ENCODE results near the gene RAD51B. TPM values are rescaled to one million over a fixed set of nuclear protein-coding genes. Genes with fewer than 3 reads are reported as not detected.

Gene RAD51B
- total and polyA plus RNA-seq, 9 of the 15 experiments (the other 6 are each of a cell fraction or from before 2014, with no cell fraction given) = 8.5 to 17.3 (median 11.3) TPM

DNA sequence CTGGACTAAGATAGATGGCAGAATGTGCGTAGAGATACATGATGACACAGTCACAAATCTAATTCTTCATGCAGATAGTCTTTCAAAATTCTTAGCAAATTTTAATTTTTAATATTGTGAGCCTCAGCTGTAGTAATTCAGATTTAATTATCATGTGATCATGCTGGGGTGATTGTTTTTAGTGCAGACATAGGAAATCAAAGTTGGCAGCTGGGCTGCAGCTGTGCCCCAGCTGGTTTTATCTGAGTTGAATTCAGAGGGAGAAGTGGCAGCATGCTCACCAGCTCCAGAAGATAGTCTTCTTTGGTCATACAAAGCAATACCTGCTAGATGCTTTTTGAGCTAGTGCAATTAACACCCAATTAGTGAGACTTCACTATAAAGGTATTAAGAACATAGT is 292.9 kb downstream of the RAD51B start:
- FAIRE-seq (no peak), ATAC-seq (no peak), DNase-seq (ENCODE audit: extremely low read depth in 1 of 4, low spot score in 3 of 4) (no peak)
- H3K9ac ChIP-seq (ENCODE audit: insufficient read depth in 1 of 2, low read depth in 2 of 2, low read length in 2 of 2) = no peak overlapping the region
- in situ Hi-C loops (cut with MboI) (no loop called here), intact Hi-C loops (cut with micrococcal nuclease) (no loop called here)
- BruUV-seq (replicated peaks) = no TSS peak
- no peaks in the 10 kb centered on the region for H3K36me3 ChIP-seq (ENCODE audit: control insufficient read depth, insufficient read depth, low read length)
- H2AFZ ChIP-seq (ENCODE audit: low read depth, low read length) = no peak overlapping the region
- no peaks in the 10 kb centered on the region for H3K9me3 ChIP-seq (replicated peaks; ENCODE audit: control insufficient read depth, insufficient read depth, low read depth, low read length)
- H3K4me1 ChIP-seq (replicated peaks in 1 of 2; ENCODE audit: control insufficient read depth in 2 of 2, insufficient read depth in 2 of 2, low read length in 2 of 2) = no peaks in the 10 kb centered on the region; a peak in 1 of 5 replicates
- 20% methylated on average over 1 of the region's 1 CpG for WGBS (ENCODE audit: insufficient coverage, low coverage, missing lambda C conversion rate)
- ChIA-PET CTCF (ENCODE audit: low intra/inter-chr PET ratio) (no interaction called here), POLR2A (interaction anchor here (0.7 kb wide), 1 partner anchor 58 kb away, joined by 3 read pairs; no protein-coding TSS in a partner anchor)
- no peaks in the 10 kb centered on the region for H3K9me1 ChIP-seq (ENCODE audit: control insufficient read depth, insufficient read depth, low read length)
- H4K20me1 ChIP-seq (replicated peaks; ENCODE audit: control insufficient read depth, insufficient read depth, low read length) = no peaks in the 10 kb centered on the region
- H3K27me3 ChIP-seq (ENCODE audit: control insufficient read depth in 2 of 2, insufficient read depth in 2 of 2, low read length in 2 of 2) = no peaks in the 10 kb centered on the region
- H3K4me2 ChIP-seq (ENCODE audit: insufficient read depth, low read length) = no peak overlapping the region
- no peak overlapping the region for H3K27ac ChIP-seq (ENCODE audit: extremely low read depth, low read depth, low read length)
- H3K4me3 ChIP-seq = no peak overlapping the region
- TF ChIP-seq, protein P1, sequence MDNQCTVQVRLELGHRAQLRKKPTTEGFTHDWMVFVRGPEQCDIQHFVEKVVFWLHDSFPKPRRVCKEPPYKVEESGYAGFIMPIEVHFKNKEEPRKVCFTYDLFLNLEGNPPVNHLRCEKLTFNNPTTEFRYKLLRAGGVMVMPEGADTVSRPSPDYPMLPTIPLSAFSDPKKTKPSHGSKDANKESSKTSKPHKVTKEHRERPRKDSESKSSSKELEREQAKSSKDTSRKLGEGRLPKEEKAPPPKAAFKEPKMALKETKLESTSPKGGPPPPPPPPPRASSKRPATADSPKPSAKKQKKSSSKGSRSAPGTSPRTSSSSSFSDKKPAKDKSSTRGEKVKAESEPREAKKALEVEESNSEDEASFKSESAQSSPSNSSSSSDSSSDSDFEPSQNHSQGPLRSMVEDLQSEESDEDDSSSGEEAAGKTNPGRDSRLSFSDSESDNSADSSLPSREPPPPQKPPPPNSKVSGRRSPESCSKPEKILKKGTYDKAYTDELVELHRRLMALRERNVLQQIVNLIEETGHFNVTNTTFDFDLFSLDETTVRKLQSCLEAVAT (IDR thresholded peaks at IDR 0.05) = no peak
- TF ChIP-seq TCF7 (IDR thresholded peaks at IDR 0.05; ENCODE audit: borderline replicate concordance) (no peak), TAF15 (IDR thresholded peaks at IDR 0.05; ENCODE audit: low read depth, low read length) (no peak), FOXJ3 (CRISPR knock-in tag; IDR thresholded peaks at IDR 0.05) (no peak), NR2F6 (CRISPR knock-in tag; IDR thresholded peaks at IDR 0.05) (no peak), TRIM28 (IDR thresholded peaks at IDR 0.05) (no peak)
- TF ChIP-seq, protein P2, sequence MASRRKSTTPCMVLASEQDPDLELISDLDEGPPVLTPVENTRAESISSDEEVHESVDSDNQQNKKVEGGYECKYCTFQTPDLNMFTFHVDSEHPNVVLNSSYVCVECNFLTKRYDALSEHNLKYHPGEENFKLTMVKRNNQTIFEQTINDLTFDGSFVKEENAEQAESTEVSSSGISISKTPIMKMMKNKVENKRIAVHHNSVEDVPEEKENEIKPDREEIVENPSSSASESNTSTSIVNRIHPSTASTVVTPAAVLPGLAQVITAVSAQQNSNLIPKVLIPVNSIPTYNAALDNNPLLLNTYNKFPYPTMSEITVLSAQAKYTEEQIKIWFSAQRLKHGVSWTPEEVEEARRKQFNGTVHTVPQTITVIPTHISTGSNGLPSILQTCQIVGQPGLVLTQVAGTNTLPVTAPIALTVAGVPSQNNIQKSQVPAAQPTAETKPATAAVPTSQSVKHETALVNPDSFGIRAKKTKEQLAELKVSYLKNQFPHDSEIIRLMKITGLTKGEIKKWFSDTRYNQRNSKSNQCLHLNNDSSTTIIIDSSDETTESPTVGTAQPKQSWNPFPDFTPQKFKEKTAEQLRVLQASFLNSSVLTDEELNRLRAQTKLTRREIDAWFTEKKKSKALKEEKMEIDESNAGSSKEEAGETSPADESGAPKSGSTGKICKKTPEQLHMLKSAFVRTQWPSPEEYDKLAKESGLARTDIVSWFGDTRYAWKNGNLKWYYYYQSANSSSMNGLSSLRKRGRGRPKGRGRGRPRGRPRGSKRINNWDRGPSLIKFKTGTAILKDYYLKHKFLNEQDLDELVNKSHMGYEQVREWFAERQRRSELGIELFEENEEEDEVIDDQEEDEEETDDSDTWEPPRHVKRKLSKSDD (conservative IDR thresholded peaks at IDR 0.05; ENCODE audit: low read length) = no peak
- H3K79me2 ChIP-seq (ENCODE audit: control insufficient read depth, insufficient read depth, low read length) = no peaks in the 10 kb centered on the region

All from K562 (cell line).